ENCODE measurements around the gene PPP2R1B. TPM values are rescaled to one million over a fixed set of nuclear protein-coding genes. Genes with fewer than 3 reads are reported as not detected.

Gene PPP2R1B
- polyA plus RNA-seq, 4 donors: 9.5 to 38.4 (median 14.4) TPM

DNA sequence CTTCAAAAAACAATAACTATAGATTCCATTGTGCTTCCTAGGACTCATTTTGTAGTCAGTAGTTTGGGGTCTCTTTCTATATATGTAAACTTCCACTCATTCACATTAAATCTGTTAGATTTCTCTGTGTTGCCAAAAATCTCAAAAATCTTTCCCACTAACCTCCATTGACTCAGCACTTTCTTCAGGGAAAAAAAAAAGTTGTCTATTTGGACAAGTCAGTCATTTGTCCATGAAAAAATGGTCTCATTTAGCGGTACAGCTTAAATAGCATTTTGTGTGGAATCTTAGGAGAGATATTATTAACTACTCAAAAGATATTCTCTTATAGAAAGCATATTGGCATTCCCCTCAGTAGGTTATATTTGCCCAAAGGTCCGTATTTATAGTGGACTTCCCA is 81.9 kb downstream of the PPP2R1B start:
- WGBS, 3 donors: 90 to 95% (median 91%) methylated on average over 2 of the region's 2 CpGs
- H3K4me1 ChIP-seq (ENCODE audit: control insufficient read depth in 3 of 3, insufficient read depth in 2 of 3, low read depth in 1 of 3, low read length in 2 of 3): peaks cover 0 to 7% (median 2%) of the 10 kb centered on the region in 3 donors
- DNase-seq: no peak
- no peak overlapping the region for H3K4me3 ChIP-seq (ENCODE audit: low read depth in 1 of 3, low read length in 3 of 3)
- H3K27ac ChIP-seq (ENCODE audit: low read depth in 1 of 3, low read length in 2 of 3): no peak overlapping the region
- no peaks in the 10 kb centered on the region for H3K9me3 ChIP-seq (ENCODE audit: control insufficient read depth in 2 of 2, insufficient read depth in 1 of 2, low read depth in 1 of 2, low read length in 1 of 2)
- no peak for FAIRE-seq
- no peaks in the 10 kb centered on the region for H3K27me3 ChIP-seq (ENCODE audit: control insufficient read depth in 3 of 3, insufficient read depth in 3 of 3, low read length in 3 of 3)
- peaks cover 2 to 7% (median 4%) of the 10 kb centered on the region in 3 donors for H3K36me3 ChIP-seq (ENCODE audit: control insufficient read depth in 3 of 3, insufficient read depth in 2 of 3, low read depth in 1 of 3, low read length in 3 of 3)

DNA sequence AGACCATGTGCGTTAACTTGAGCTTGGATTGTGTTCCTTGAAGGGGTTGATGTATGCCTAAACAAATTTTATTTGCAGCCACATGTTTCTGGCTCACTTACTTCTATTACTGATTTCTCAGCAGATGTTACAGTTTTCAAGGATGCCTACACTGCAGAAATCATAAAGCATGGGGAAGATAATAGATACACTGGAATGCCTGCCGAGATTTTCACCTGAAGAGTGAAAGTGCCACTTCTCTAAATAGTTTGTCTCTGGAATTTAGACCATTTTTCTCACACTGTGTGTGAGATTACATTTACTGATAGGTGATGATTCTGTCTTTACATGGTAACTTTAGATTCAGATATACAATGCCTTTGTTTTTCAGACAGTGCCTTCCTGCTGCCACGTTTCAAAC is 82.4 kb downstream of the PPP2R1B start:
- Histone ChIP-seq H3K9me3 (ENCODE audit: control insufficient read depth in 2 of 2, insufficient read depth in 1 of 2, low read depth in 1 of 2, low read length in 1 of 2) (no peaks in the 10 kb centered on the region), H3K4me3 (ENCODE audit: low read depth in 1 of 3, low read length in 3 of 3) (no peak overlapping the region), H3K4me1 (ENCODE audit: control insufficient read depth in 3 of 3, insufficient read depth in 2 of 3, low read depth in 1 of 3, low read length in 2 of 3) (peaks cover 0 to 7% (median 2%) of the 10 kb centered on the region in 3 donors), H3K27me3 (ENCODE audit: control insufficient read depth in 3 of 3, insufficient read depth in 3 of 3, low read length in 3 of 3) (no peaks in the 10 kb centered on the region), H3K27ac (ENCODE audit: low read depth in 1 of 3, low read length in 2 of 3) (no peak overlapping the region), H3K36me3 (ENCODE audit: control insufficient read depth in 3 of 3, insufficient read depth in 2 of 3, low read depth in 1 of 3, low read length in 3 of 3) (peaks cover 0 to 7% (median 2%) of the 10 kb centered on the region in 3 donors)
- WGBS, 3 donors: 92 to 94% (median 93%) methylated on average over 3 of the region's 3 CpGs
- no peak for FAIRE-seq
- no peak for DNase-seq

DNA sequence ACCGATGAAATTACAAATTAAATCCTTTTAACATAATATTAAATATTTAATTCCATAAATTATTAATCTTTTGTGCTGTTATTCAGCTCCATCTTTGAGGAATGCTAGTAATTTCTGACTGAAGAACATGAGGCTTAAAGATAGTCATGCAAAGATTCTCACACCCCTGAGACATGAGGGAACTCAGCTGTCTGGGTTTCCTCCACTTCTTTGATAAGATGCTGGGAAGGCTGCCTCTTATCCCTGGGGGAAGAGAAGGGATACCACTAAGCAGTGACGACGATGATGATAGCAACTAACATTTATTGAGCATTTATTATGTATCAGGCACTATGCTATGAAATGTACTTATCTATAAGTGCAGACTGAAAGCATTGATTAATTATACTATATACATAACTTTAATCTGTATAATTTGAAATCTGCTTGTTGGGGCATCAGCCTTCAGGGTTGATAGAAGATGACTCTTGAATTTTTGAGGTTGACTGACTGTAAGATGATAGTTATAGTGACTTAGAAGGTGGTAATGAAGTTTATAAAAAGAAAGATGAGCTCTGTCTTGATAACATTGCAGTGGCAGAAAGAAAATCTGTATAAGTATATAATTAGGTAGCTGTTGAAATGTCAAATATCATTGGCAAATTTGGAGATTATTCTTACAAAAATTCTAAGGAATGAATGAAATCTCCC is 85.6 kb downstream of the PPP2R1B start:
- H3K4me1 ChIP-seq (ENCODE audit: control insufficient read depth in 3 of 3, insufficient read depth in 2 of 3, low read depth in 1 of 3, low read length in 2 of 3): no peaks in the 10 kb centered on the region
- no peak for DNase-seq
- H3K36me3 ChIP-seq (ENCODE audit: control insufficient read depth in 3 of 3, insufficient read depth in 2 of 3, low read depth in 1 of 3, low read length in 3 of 3): peaks cover 2% of the 10 kb centered on the region in 3 donors
- no peak overlapping the region for H3K4me3 ChIP-seq (ENCODE audit: low read depth in 1 of 3, low read length in 3 of 3)
- H3K27ac ChIP-seq (ENCODE audit: low read depth in 1 of 3, low read length in 2 of 3): no peak overlapping the region
- no peaks in the 10 kb centered on the region for H3K27me3 ChIP-seq (ENCODE audit: control insufficient read depth in 3 of 3, insufficient read depth in 3 of 3, low read length in 3 of 3)
- FAIRE-seq: no peak
- 88 to 98% (median 97%) methylated on average over 3 of the region's 3 CpGs for WGBS, 3 donors
- no peaks in the 10 kb centered on the region for H3K9me3 ChIP-seq (ENCODE audit: control insufficient read depth in 2 of 2, insufficient read depth in 1 of 2, low read depth in 1 of 2, low read length in 1 of 2)

Other genes with a start within 250 kb of the PPP2R1B start
- 1 to 10 TPM in 3 of 4 donors, not detected in 1; 2.4 to 9.9 (median 3.8) TPM for gene LAYN, start 225.7 kb downstream of the PPP2R1B start, polyA plus RNA-seq
- gene SIK2, start 163.9 kb downstream of the PPP2R1B start, polyA plus RNA-seq: 10 to 100 TPM in 1 of 4 donors, 1 to 10 TPM in 3; 3.8 to 22.5 (median 5.6) TPM
- 10 to 100 TPM; 15.7 to 31.9 (median 17.3) TPM for gene ALG9, start 105.2 kb upstream of the PPP2R1B start, polyA plus RNA-seq
- gene FDXACB1, start 112.8 kb upstream of the PPP2R1B start, polyA plus RNA-seq: 1 to 10 TPM in 3 of 4 donors, under 1 TPM in 1; 0.67 to 3.3 (median 1.6) TPM
- 10 to 100 TPM; 21.2 to 44.2 (median 27.5) TPM for gene CFAP68, start 113.2 kb upstream of the PPP2R1B start, polyA plus RNA-seq
- gene CRYAB, start 145.4 kb upstream of the PPP2R1B start, polyA plus RNA-seq: 100 to 1,000 TPM in 1 of 4 donors, 10 to 100 TPM in 3; 12.4 to 260 (median 45.0) TPM
- 1 to 10 TPM in 3 of 4 donors, not detected in 1; 1.7 to 4.3 (median 3.0) TPM for gene HSPB2, start 146.3 kb upstream of the PPP2R1B start, polyA plus RNA-seq
- 10 to 100 TPM; 10.3 to 33.5 (median 24.9) TPM for gene C11orf52, start 152.5 kb upstream of the PPP2R1B start, polyA plus RNA-seq
- 1 to 10 TPM; 1.3 to 9.7 (median 5.1) TPM for gene DIXDC1, start 171.0 kb upstream of the PPP2R1B start, polyA plus RNA-seq

All from small intestine (tissue), 7 donors.